Stimulated activated CD8-positive, alpha-beta memory T cell treated with anti-CD3 and anti-CD28 coated beads, Interleukin-7, amount 100 ng/mL, for 48 hours (primary cell): ENCODE results near the gene FGF12.

ENCODE experiments used
- DNase-seq, 2 donors: peaks; one replicate each; pipeline ENCODE4 v3.0.0-alpha.2; 2020; ENCODE audit warnings: low read depth in 1 of 2; ENCODE audit errors: extremely low read depth in 1 of 2

The FGF12 gene

GRCh38 chr3:192277477-192277876 is 449.9 kb downstream of the FGF12 start:
- no peak for DNase-seq

GRCh38 chr3:192275741-192276355 is 451.5 kb downstream of the FGF12 start:
- no peak for DNase-seq

GRCh38 chr3:192273697-192274010 is 453.7 kb downstream of the FGF12 start:
- DNase-seq = no peak

- DNase-seq = no peak
Observed at GRCh38 chr3:192273001-192273696, 454.2 kb downstream of the FGF12 start.

- no peak for DNase-seq
Observed at GRCh38 chr3:192262001-192262400, 465.3 kb downstream of the FGF12 start.

- no peak for DNase-seq
Observed at GRCh38 chr3:192261135-192261534, 466.2 kb downstream of the FGF12 start.

GRCh38 chr3:192260116-192261010 is 467.0 kb downstream of the FGF12 start:
- no peak for DNase-seq

GRCh38 chr3:192259661-192260060 is 467.7 kb downstream of the FGF12 start:
- DNase-seq = no peak

- DNase-seq = no peak
Observed at GRCh38 chr3:192258721-192259120, 468.6 kb downstream of the FGF12 start.

GRCh38 chr3:192255839-192256238 is 471.5 kb downstream of the FGF12 start:
- no peak for DNase-seq

GRCh38 chr3:192253138-192253887 is 474.0 kb downstream of the FGF12 start:
- no peak for DNase-seq

GRCh38 chr3:192249516-192249915 is 477.8 kb downstream of the FGF12 start:
- no peak for DNase-seq

- no peak for DNase-seq
Observed at GRCh38 chr3:192246847-192247559, 480.3 kb downstream of the FGF12 start.

GRCh38 chr3:192244591-192244990 is 482.8 kb downstream of the FGF12 start:
- DNase-seq = no peak

GRCh38 chr3:192239956-192240355 is 487.4 kb downstream of the FGF12 start:
- no peak for DNase-seq

GRCh38 chr3:192237992-192238608 is 489.2 kb downstream of the FGF12 start:
- DNase-seq = no peak

GRCh38 chr3:192229866-192230265 is 497.5 kb downstream of the FGF12 start:
- DNase-seq = no peak

- no peak for DNase-seq
Observed at GRCh38 chr3:192224634-192225155, 502.6 kb downstream of the FGF12 start.

GRCh38 chr3:192223815-192224214 is 503.5 kb downstream of the FGF12 start:
- DNase-seq = no peak

- no peak for DNase-seq
Observed at GRCh38 chr3:192220915-192221314, 506.4 kb downstream of the FGF12 start.
